H9 (cell line): ENCODE data around the gene SDK2. TPM values are rescaled to one million over a fixed set of nuclear protein-coding genes. Genes with fewer than 3 reads are reported as not detected.

Experiments
- DNase-seq: peaks from one replicate; pipeline ENCODE4 v3.0.0-alpha.2; 2017
- H2AFZ ChIP-seq: one replicate; pipeline ENCODE4 v1.6.1; 2013; ENCODE audit warnings: mild to moderate bottlenecking, low read length, control low read depth, moderate library complexity
- H2AK5ac ChIP-seq: 2 replicates; pipeline ENCODE4 v1.6.1; 2013; ENCODE audit warnings: low read length, control low read depth, mixed read lengths; ENCODE audit not compliant: insufficient read length
- H2BK120ac ChIP-seq: one replicate; pipeline ENCODE4 v1.6.1; 2013; ENCODE audit warnings: low read depth, mild to moderate bottlenecking, low read length, control low read depth, inconsistent platforms; ENCODE audit not compliant: poor library complexity, severe bottlenecking
- H2BK12ac ChIP-seq: 2 replicates; pipeline ENCODE4 v1.6.1; 2013; ENCODE audit warnings: low read length, control low read depth, mixed read lengths, low read depth; ENCODE audit not compliant: insufficient read length
- H2BK15ac ChIP-seq: 2 replicates; pipeline ENCODE4 v1.6.1; 2013; ENCODE audit warnings: low read depth, low read length, control low read depth
- H2BK20ac ChIP-seq: one replicate; pipeline ENCODE4 v1.6.1; 2013; ENCODE audit warnings: low read depth, mild to moderate bottlenecking, low read length, control low read depth, inconsistent platforms; ENCODE audit not compliant: poor library complexity, severe bottlenecking
- H2BK5ac ChIP-seq: 2 replicates; pipeline ENCODE4 v1.6.1; 2013; ENCODE audit warnings: low read length, control low read depth, mixed read lengths; ENCODE audit not compliant: insufficient read length
- H3K14ac ChIP-seq: 2 replicates; pipeline ENCODE4 v1.6.1; 2013; ENCODE audit warnings: low read length, control low read depth; ENCODE audit not compliant: insufficient read depth
- H3K18ac ChIP-seq: 2 replicates; pipeline ENCODE4 v1.6.1; 2013; ENCODE audit warnings: low read depth, mild to moderate bottlenecking, mixed read lengths, low read length, control low read depth; ENCODE audit not compliant: insufficient read length
- H3K23ac ChIP-seq: 2 replicates; pipeline ENCODE4 v1.6.1; 2013; ENCODE audit warnings: low read length, control low read depth, mixed read lengths, low read depth; ENCODE audit not compliant: insufficient read length
- H3K23me2 ChIP-seq: 2 replicates; pipeline ENCODE4 v1.6.1; 2013; ENCODE audit warnings: low read depth, mild to moderate bottlenecking, mixed read lengths, low read length, control low read depth; ENCODE audit not compliant: insufficient read length, poor library complexity, severe bottlenecking
- H3K27ac ChIP-seq: 2 replicates; pipeline ENCODE4 v1.5.1; 2013; ENCODE audit warnings: low read length, control low read depth, mixed read lengths, low read depth; ENCODE audit not compliant: insufficient read length
- H3K27me3 ChIP-seq: 2 replicates; pipeline ENCODE4 v1.6.1; 2013; ENCODE audit warnings: low read length, control low read depth, inconsistent platforms; ENCODE audit not compliant: insufficient read depth
- H3K4ac ChIP-seq: 2 replicates; pipeline ENCODE4 v1.6.1; 2013; ENCODE audit warnings: low read depth, mild to moderate bottlenecking, control low read depth, inconsistent platforms, low read length, moderate library complexity
- H3K4me1 ChIP-seq: 2 replicates; pipeline ENCODE4 v1.6.1; 2013; ENCODE audit warnings: low read length, control low read depth, inconsistent platforms; ENCODE audit not compliant: insufficient read depth
- H3K4me2 ChIP-seq: 2 replicates; pipeline ENCODE4 v1.6.1; 2013; ENCODE audit warnings: low read length, control low read depth, mixed read lengths; ENCODE audit not compliant: insufficient read length, insufficient read depth
- H3K56ac ChIP-seq: 2 replicates; pipeline ENCODE4 v1.6.1; 2013; ENCODE audit warnings: low read depth, mild to moderate bottlenecking, mixed read lengths, low read length, control low read depth; ENCODE audit not compliant: insufficient read length
- H3K79me1 ChIP-seq: 2 replicates; pipeline ENCODE4 v1.6.1; 2013; ENCODE audit warnings: low read depth, mild to moderate bottlenecking, moderate library complexity, low read length, control low read depth, inconsistent platforms; ENCODE audit not compliant: insufficient read depth, poor library complexity, severe bottlenecking
- H3K79me2 ChIP-seq: 2 replicates; pipeline ENCODE4 v1.6.1; 2013; ENCODE audit warnings: low read length, control low read depth, inconsistent platforms; ENCODE audit not compliant: insufficient read depth
- H3K9ac ChIP-seq: 2 replicates; pipeline ENCODE4 v1.6.1; 2013; ENCODE audit warnings: low read length, control low read depth, mixed read lengths; ENCODE audit not compliant: insufficient read length; ENCODE audit errors: extremely low read depth
- H3K9me3 ChIP-seq: one replicate; pipeline ENCODE4 v1.6.1; 2013; ENCODE audit warnings: low read depth, low read length, inconsistent platforms; ENCODE audit not compliant: control insufficient read depth
- H3T11ph ChIP-seq: one replicate; pipeline ENCODE4 v1.6.1; 2013; ENCODE audit warnings: mild to moderate bottlenecking, low read length, control low read depth, inconsistent platforms
- H4K20me1 ChIP-seq: one replicate; pipeline ENCODE4 v1.6.1; 2013; ENCODE audit not compliant: control insufficient read depth, insufficient read length, insufficient read depth
- H4K5ac ChIP-seq: 2 replicates; pipeline ENCODE4 v1.6.1; 2013; ENCODE audit warnings: low read depth, mild to moderate bottlenecking, mixed read lengths, low read length, control low read depth; ENCODE audit not compliant: insufficient read length
- H4K8ac ChIP-seq: replicated peaks from 2 replicates; pipeline ENCODE4 v1.6.1; 2013; ENCODE audit warnings: low read length, control low read depth, mixed read lengths, low read depth; ENCODE audit not compliant: insufficient read length
- H4K91ac ChIP-seq: 2 replicates; pipeline ENCODE4 v1.6.1; 2013; ENCODE audit warnings: low read depth, mild to moderate bottlenecking, moderate library complexity, mixed read lengths, low read length, control low read depth; ENCODE audit not compliant: insufficient read length
- H3K27ac Mint-ChIP-seq, 3 experiments: 2 replicates in 2 of 3; 3 replicates in 1 of 3; pipeline ENCODE4 v1.8.0; 2020 to 2021; ENCODE audit warnings: mixed read lengths in 3 of 3, mild to moderate bottlenecking in 1 of 3, moderate library complexity in 1 of 3
- H3K27me3 Mint-ChIP-seq: 2 replicates; pipeline ENCODE4 v1.8.0; 2021; ENCODE audit warnings: low read depth, mild to moderate bottlenecking, moderate library complexity, mixed read lengths
- H3K36me3 Mint-ChIP-seq, 3 experiments: 2 replicates in 2 of 3; 3 replicates in 1 of 3; pipeline ENCODE4 v1.8.0; 2020 to 2021; ENCODE audit warnings: low read depth in 3 of 3, mixed read lengths in 3 of 3; ENCODE audit not compliant: insufficient read depth in 1 of 3
- H3K4me1 Mint-ChIP-seq, 2 experiments: 2 replicates each; pipeline ENCODE4 v1.8.0; 2020; ENCODE audit warnings: mixed read lengths in 2 of 2
- H3K4me3 Mint-ChIP-seq, 2 experiments: 2 replicates in 1 of 2; 3 replicates in 1 of 2; pipeline ENCODE4 v1.8.0; 2020 to 2021; ENCODE audit warnings: mild to moderate bottlenecking in 2 of 2, mixed read lengths in 2 of 2, moderate library complexity in 1 of 2
- H3K9me3 Mint-ChIP-seq, 2 experiments: 2 replicates in 1 of 2; 3 replicates in 1 of 2; pipeline ENCODE4 v1.8.0; 2020; ENCODE audit warnings: mild to moderate bottlenecking in 2 of 2, mixed read lengths in 2 of 2, moderate library complexity in 1 of 2
- CTCF ChIP-seq: fragments of 200-600 bp; sonication (generic); conservative IDR thresholded peaks from 3 replicates; pipeline ENCODE4 v1.8.0; 2021; ENCODE audit warnings: antibody characterized with exemption, mild to moderate bottlenecking
- WGBS: extraction: QIAGEN DNeasy Blood & Tissue Kit; methylation state at CpG from one replicate; pipeline ENCODE4 v1.1.7; 2013; ENCODE audit warnings: missing lambda C conversion rate, low lambda C conversion rate, mixed read lengths; ENCODE audit not compliant: insufficient read length; ENCODE audit errors: extremely low coverage; 5-methylcytosine and 5-hydroxymethylcytosine counted together
- total RNA-seq: library from RNA; stranded (reverse); gene quantifications from 2 replicates; pipeline ENCODE4 v1.2.1, GENCODE V29; 2021

The SDK2 gene
- total RNA-seq, 1 experiment from 2014 or later: 9.1 TPM

- Histone ChIP-seq H3K56ac (no peak overlapping the region), H3K23me2 (no peaks in the 10 kb centered on the region), H2BK12ac (no peak overlapping the region), H3K79me2 (no peaks in the 10 kb centered on the region), H4K20me1 (no peaks in the 10 kb centered on the region), H2AFZ (no peak overlapping the region), H3K4ac (no peak overlapping the region), H3K79me1 (no peaks in the 10 kb centered on the region), H4K5ac (no peak overlapping the region), H2BK20ac (no peak overlapping the region), H4K91ac (no peak overlapping the region), H3K9me3 (no peaks in the 10 kb centered on the region), H3K27ac (no peak overlapping the region), H3T11ph (no peak overlapping the region), H3K14ac (no peak overlapping the region), H3K18ac (no peak overlapping the region), H3K9ac (no peak overlapping the region), H2BK15ac (no peak overlapping the region), H2AK5ac (no peak overlapping the region), H2BK5ac (no peak overlapping the region), H4K8ac (no peak overlapping the region), H3K23ac (no peak overlapping the region), H3K27me3 (no peaks in the 10 kb centered on the region), H3K4me2 (no peak overlapping the region), H3K4me1 (no peaks in the 10 kb centered on the region), H2BK120ac (no peak overlapping the region)
- no peaks in the 10 kb centered on the region; a peak in 1 of 7 replicates for H3K36me3 Mint-ChIP-seq
- no CpG with 5 or more reads among the region's 7 CpGs for WGBS
- TF ChIP-seq CTCF: no peak
- peaks cover 4% of the 10 kb centered on the region; the same call in 1 of the 2 replicates for H3K27me3 Mint-ChIP-seq
- no peaks in the 10 kb centered on the region for H3K9me3 Mint-ChIP-seq
- peaks cover 0 to 6% of the 10 kb centered on the region in 2 experiments; a peak in 2 of 4 replicates for H3K4me1 Mint-ChIP-seq
- no peak overlapping the region for H3K4me3 Mint-ChIP-seq
- no peak overlapping the region for H3K27ac Mint-ChIP-seq
- DNase-seq: no peak
Observed at GRCh38 chr17:73459980-73460379, 184.3 kb downstream of the SDK2 start.
